ENCODE measurements around the gene ANKH. TPM values are rescaled to one million over a fixed set of nuclear protein-coding genes. Genes with fewer than 3 reads are reported as not detected.
A peak's percentile ranks its signal among the peaks of the same experiment; 100 is the strongest.
"Not testable (repeated sequence)": the region's sequence is repeated elsewhere in the genome, so short reads cannot be mapped to it uniquely, and the experiment has no call there.

Gene ANKH
- total RNA-seq, 1 donor from 2014 or later: 45.0 TPM

DNA sequence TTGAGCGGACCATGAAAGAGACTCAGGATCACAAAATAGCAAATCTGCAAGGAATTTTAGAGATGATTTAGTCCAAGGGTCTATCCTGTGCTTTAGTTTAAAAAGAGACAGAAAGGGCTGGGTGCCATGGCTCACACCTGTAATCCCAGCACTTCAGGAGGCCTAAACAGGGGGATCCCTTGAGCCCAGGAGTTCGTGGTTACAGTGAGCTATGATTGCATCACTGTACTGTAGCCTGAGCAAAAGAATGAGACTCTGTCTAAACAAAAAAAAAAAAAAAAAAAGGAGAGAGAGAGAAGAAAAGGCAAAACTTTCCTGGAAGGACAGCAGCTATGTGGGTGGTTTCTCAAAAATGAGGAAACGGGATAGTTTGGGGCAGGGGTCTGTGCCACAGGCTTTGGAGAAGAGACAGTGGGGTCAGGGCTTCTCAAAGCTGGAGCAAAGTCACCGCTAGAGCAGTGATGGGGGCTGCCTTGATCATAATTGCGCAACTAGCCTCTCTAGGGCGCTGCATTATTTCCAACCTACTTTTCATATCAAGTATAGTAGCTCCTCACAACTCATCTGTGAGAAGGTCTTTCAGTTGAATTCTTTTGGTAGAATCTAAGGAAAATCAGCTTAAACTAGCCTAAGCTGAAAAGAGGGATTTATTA lies 8.5 kb upstream of the ANKH start:
- Mint-ChIP-seq H3K4me3 (ENCODE audit: low read depth) (no peak overlapping the region), H3K36me3 (ENCODE audit: low read depth) (no peaks in the 10 kb centered on the region), H3K4me1 (ENCODE audit: low read depth) (no peaks in the 10 kb centered on the region), H3K27ac (no peak overlapping the region), H3K9me3 (no peaks in the 10 kb centered on the region), H3K27me3 (ENCODE audit: low read depth) (peaks cover 26% of the 10 kb centered on the region)
- DNase-seq (ENCODE audit: low spot score): no peak
- intact Hi-C loops (cut with micrococcal nuclease): loop anchor here (10.0 kb wide), 1 partner anchor 515 kb away; no protein-coding TSS in a partner anchor

DNA sequence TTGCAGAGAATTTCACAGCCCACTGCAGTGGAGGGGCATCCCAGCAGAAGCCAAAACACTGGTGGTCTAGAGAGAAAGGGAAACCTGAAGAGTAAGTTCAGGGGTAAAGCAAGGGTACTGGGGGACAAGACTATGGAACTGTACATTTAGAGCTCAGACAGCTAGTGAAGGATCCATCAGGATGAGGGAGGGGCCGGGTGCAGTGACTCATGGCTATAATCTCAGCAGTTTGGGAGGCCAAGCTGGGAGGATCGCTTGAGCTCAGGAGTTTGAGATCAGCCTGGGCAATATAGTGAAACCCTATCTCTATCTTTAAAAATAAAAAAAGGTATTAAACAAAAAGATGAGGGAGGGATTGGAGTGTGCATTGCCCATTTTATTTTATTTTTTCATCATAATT lies 7.8 kb upstream of the ANKH start:
- no peak for DNase-seq (ENCODE audit: low spot score)
- no peaks in the 10 kb centered on the region for H3K4me1 Mint-ChIP-seq (ENCODE audit: low read depth)
- no peaks in the 10 kb centered on the region for H3K9me3 Mint-ChIP-seq
- no peaks in the 10 kb centered on the region for H3K36me3 Mint-ChIP-seq (ENCODE audit: low read depth)
- intact Hi-C loops (cut with micrococcal nuclease): loop anchor here (10.0 kb wide), 1 partner anchor 515 kb away; no protein-coding TSS in a partner anchor
- no peak overlapping the region for H3K27ac Mint-ChIP-seq
- peaks cover 23% of the 10 kb centered on the region for H3K27me3 Mint-ChIP-seq (ENCODE audit: low read depth)
- no peak overlapping the region for H3K4me3 Mint-ChIP-seq (ENCODE audit: low read depth)

DNA sequence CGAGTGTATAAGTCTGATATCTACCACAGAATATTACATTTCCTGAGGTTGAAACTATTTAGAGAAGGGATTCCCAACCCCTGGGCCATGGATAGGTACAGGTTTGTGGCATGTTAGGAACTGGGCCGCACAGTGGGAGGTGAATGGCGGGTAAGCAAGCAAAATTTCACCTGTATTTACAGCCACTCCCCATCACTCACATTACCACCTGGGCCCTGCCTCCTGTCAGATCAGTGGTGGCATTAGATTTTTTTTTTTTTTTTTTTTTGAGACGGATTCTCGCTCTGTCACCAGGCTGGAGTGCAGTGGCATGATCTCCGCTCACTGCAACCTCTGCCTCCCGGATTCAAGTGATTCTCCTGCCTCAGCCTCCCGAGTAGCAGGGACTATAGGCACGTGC lies 6.6 kb upstream of the ANKH start:
- not testable (repeated sequence) for H3K4me3 Mint-ChIP-seq (ENCODE audit: low read depth); DNase-seq (ENCODE audit: low spot score); H3K27ac Mint-ChIP-seq; H3K9me3 Mint-ChIP-seq; H3K36me3 Mint-ChIP-seq (ENCODE audit: low read depth); H3K4me1 Mint-ChIP-seq (ENCODE audit: low read depth)
- peaks cover 22% of the 10 kb centered on the region for H3K27me3 Mint-ChIP-seq (ENCODE audit: low read depth)
- intact Hi-C loops (cut with micrococcal nuclease): loop anchor here (10.0 kb wide), 1 partner anchor 513 kb away; no protein-coding TSS in a partner anchor

DNA sequence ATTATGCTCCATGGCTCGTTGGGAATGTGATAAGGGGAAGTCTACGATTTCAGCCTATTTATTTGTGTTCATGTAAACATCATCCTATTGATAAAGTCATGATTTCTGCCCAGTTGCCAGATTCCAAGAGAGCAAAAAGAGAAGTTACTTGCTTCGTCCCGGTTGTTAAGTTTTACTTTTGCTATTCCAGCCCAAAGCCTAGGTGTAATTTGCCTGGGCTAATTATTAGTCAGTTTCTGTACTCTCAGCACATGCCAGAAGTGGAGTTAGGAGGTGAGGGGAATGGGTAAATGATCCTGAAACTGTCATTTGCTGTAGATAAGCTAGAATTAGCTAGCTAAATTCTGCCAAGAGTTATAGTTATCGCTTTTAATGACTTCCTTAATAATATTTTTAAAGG lies 4.5 kb upstream of the ANKH start:
- Mint-ChIP-seq H3K4me1 (ENCODE audit: low read depth) (peaks cover 2% of the 10 kb centered on the region), H3K4me3 (ENCODE audit: low read depth) (no peak overlapping the region), H3K27ac (no peak overlapping the region), H3K9me3 (no peaks in the 10 kb centered on the region), H3K36me3 (ENCODE audit: low read depth) (no peaks in the 10 kb centered on the region), H3K27me3 (ENCODE audit: low read depth) (peaks cover 22% of the 10 kb centered on the region)
- DNase-seq (ENCODE audit: low spot score): no peak
- intact Hi-C loops (cut with micrococcal nuclease): loop anchor here (10.0 kb wide), 1 partner anchor 511 kb away; no protein-coding TSS in a partner anchor

DNA sequence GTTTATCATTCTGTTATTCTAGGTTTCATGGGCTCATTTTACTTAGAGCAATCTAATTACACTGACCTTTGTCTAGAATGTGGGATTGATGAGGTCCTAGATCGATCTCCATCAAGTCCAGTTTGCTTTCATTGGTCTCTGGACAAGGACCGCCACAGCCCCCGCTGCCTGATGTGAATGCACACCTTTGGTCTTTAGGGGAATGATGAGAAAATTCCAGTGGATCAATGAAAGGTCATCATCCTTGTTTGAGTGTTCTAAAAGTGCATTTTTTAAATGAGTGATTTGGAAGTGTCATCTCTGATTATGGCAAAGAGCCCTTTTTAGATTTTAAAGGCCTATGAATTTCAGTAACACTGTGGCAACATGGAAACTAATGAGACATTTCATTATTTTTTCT lies 2.2 kb upstream of the ANKH start:
- H3K4me3 Mint-ChIP-seq (ENCODE audit: low read depth): no peak overlapping the region
- no peak overlapping the region for H3K27ac Mint-ChIP-seq
- peaks cover 22% of the 10 kb centered on the region for H3K4me1 Mint-ChIP-seq (ENCODE audit: low read depth)
- no peak for DNase-seq (ENCODE audit: low spot score)
- peaks cover 4% of the 10 kb centered on the region for H3K36me3 Mint-ChIP-seq (ENCODE audit: low read depth)
- H3K27me3 Mint-ChIP-seq (ENCODE audit: low read depth): peaks cover 19% of the 10 kb centered on the region
- no peaks in the 10 kb centered on the region for H3K9me3 Mint-ChIP-seq
- intact Hi-C loops (cut with micrococcal nuclease): loop anchor here (2.0 to 10.0 kb wide), 4 partner anchors 129 to 509 kb away; no protein-coding TSS in a partner anchor

DNA sequence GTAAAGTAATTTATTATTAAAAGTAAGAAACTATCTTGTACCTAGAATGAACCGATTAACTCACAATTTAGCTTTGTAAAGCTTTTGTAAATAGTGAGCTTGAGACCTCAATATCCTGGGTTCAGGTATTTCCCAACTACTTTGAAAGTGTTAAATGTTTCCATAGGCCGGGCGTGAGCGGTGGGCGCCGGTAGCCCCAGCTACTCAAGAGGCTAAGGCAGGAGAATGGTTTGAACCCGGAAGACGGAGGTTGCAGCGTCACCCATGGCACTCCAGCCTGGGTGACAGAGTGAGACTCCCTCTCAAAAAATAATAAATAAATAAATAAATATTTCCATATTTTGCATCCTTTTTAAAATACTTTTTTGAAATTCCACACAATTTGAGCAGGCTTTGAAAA lies 1.5 kb upstream of the ANKH start:
- Mint-ChIP-seq H3K36me3 (ENCODE audit: low read depth) (peaks cover 6% of the 10 kb centered on the region), H3K27ac (no peak overlapping the region), H3K27me3 (ENCODE audit: low read depth) (peaks cover 18% of the 10 kb centered on the region), H3K9me3 (no peaks in the 10 kb centered on the region), H3K4me3 (ENCODE audit: low read depth) (no peak overlapping the region), H3K4me1 (ENCODE audit: low read depth) (peaks cover 24% of the 10 kb centered on the region)
- intact Hi-C loops (cut with micrococcal nuclease): loop anchor here (2.0 to 10.0 kb wide), 4 partner anchors 130 to 508 kb away; no protein-coding TSS in a partner anchor
- DNase-seq (ENCODE audit: low spot score): no peak

DNA sequence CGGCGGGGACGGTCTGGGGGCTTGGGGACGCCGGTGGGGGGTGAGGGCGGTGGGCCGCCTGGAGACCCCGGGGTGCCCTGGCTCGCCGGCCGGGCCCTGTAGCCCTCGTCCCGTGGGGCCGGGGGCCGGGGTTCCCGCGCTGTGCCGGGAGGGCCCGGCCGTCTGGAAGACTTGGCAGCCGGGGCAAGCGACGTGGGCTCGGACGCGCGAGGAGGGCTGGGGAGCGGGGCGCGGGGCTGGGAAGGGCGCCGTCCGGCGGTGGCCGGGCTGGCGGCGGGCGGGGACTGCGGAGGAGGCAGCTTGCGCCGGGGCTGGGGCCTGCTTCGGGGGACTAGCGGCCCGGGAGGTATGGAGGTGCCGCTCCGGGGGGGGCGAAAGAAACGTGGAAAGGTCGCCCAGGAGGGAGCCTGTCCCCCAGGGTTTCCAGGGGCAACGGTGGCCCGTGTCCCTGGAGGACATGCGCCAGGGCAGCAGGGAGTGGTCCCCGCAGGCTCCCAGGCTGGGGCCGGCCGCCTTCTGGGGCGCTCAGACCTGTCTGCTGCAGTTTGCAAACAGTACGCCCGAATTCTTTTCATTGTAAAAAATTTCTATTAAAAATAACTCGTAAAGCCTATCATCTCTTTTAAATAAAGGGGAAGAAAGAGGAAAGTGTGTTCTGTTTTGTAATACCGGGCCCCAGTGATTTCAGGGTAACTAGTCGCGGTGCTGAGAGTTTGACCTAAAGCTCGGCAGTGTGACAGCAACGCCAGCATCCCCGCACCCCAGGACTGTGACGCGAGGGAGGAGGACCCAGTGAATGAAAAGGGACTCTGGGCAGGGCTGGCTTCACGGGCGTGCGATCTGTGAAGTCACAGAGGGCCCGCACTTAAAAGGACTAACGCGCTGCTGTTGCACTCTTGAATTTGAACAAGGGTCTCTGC lies 752 bp upstream of the ANKH start:
- Mint-ChIP-seq H3K27me3 (ENCODE audit: low read depth) (peaks cover 15% of the 10 kb centered on the region), H3K9me3 (no peaks in the 10 kb centered on the region)

DNA sequence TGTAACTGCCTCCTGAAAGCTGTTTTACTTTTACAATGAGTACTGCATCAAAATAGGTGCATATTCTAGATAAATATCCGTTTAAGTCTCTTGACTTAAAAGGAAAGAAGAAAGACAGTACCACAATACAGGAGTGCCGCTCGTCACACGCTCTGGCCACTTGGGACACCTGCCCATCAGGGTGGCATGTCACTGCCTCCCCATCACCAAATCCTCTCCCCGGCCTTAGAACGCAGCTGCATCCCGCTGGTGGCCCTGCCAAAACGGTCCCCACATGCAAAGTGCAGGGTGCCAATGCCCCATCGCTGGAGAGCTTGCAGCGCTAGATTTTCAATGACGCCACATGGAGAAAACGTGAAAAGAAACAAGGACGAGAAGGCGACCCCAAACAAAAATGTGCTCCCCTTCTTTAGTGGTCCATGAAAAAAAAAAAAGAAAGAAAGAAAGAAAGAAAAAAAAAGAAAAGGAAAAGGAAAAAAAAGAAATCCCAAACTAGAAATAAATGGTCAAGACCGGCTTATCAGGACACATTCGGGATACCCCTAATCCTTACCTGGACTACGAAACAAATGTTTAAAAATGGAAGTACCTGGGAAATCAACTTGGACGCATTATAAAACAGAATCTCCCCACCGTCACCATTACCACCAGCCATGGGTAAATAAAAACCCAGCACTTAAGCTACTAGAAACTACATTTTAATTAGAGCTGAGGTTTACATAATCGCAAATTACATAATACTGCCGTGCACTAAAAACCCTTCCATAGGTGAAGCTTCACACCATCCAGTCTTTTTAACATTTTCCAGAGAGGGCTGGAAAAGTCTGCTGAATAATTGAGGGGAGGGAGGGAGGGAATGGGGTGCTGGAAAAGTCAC lies 1.0 kb downstream of the ANKH start:
- peaks cover 29% of the 10 kb centered on the region for H3K4me1 Mint-ChIP-seq (ENCODE audit: low read depth)
- H3K9me3 Mint-ChIP-seq: no peaks in the 10 kb centered on the region
- intact Hi-C loops (cut with micrococcal nuclease): loop anchor here (2.0 to 10.0 kb wide), 9 partner anchors 54 to 506 kb away; partner anchors contain the start of gene OTULIN
- peaks cover under 1% of the 10 kb centered on the region for H3K27me3 Mint-ChIP-seq (ENCODE audit: low read depth)
- H3K4me3 Mint-ChIP-seq (ENCODE audit: low read depth): peak overlapping the region; percentile 98
- peaks cover 6% of the 10 kb centered on the region for H3K36me3 Mint-ChIP-seq (ENCODE audit: low read depth)
- H3K27ac Mint-ChIP-seq: peak overlapping the region; percentile 87
- peak; percentile 40 for DNase-seq (ENCODE audit: low spot score)

More for the DNA sequence above, 752 bp upstream of the ANKH start:
- H3K36me3 Mint-ChIP-seq (ENCODE audit: low read depth): peaks cover 6% of the 10 kb centered on the region
- intact Hi-C loops (cut with micrococcal nuclease): loop anchor here (2.0 to 10.0 kb wide), 4 partner anchors 130 to 508 kb away; no protein-coding TSS in a partner anchor
- peak; percentile 48 for DNase-seq (ENCODE audit: low spot score)
- peak overlapping the region; percentile 88 for H3K4me3 Mint-ChIP-seq (ENCODE audit: low read depth)
- peaks cover 29% of the 10 kb centered on the region for H3K4me1 Mint-ChIP-seq (ENCODE audit: low read depth)
- H3K27ac Mint-ChIP-seq: peak overlapping the region; percentile 89

DNA sequence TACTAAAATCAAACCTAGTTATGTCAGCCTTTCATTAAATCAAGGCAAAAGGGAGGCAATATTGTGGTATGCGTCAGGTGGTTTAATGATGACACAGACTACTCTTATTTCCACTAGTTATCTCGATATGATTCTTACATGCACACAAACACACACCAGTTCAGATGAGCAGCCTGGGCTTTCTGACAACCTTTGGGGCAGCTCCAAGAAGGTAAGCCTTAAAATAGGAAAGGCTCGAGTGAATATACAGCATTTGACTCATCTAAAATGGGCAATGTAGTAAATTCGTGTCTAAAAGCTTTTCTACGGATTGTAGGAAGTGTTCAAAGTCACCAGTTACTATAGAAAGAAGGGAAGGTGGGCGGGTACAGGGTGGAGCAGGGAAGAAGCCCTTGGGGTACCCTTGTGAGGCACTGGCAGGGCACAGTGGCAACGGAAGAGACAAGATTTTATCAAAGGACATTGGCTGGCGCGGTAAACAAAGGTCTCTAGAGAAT lies 1.9 kb downstream of the ANKH start:
- Mint-ChIP-seq H3K27ac (peak overlapping the region; percentile 87), H3K27me3 (ENCODE audit: low read depth) (no peaks in the 10 kb centered on the region), H3K4me1 (ENCODE audit: low read depth) (peaks cover 29% of the 10 kb centered on the region), H3K9me3 (no peaks in the 10 kb centered on the region), H3K36me3 (ENCODE audit: low read depth) (peaks cover 6% of the 10 kb centered on the region), H3K4me3 (ENCODE audit: low read depth) (peak overlapping the region; percentile 98)
- intact Hi-C loops (cut with micrococcal nuclease): loop anchor here (1.0 to 10.0 kb wide), 10 partner anchors 53 to 505 kb away; partner anchors contain the start of gene OTULIN
- no peak for DNase-seq (ENCODE audit: low spot score)

DNA sequence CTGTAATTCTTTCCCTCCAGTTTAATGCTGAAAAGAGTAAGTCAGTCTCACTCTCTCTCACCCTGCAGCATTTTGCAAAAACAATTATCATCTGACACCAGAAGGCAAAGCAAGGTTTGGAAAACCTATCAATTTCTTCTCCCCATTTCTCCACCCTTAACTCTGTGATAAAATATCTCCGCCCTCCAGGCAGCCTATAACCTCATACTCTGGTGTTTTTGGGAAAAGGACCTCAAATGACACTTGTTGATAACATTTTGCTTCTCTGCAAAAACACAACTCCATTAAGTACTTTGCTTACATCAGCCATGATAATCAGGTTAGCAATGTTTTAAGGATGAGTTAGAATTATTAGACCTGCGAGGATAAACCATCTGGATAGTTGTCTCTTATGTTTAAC lies 2.3 kb downstream of the ANKH start:
- intact Hi-C loops (cut with micrococcal nuclease): loop anchor here (1.0 kb wide), 1 partner anchor 60 kb away; no protein-coding TSS in a partner anchor

DNA sequence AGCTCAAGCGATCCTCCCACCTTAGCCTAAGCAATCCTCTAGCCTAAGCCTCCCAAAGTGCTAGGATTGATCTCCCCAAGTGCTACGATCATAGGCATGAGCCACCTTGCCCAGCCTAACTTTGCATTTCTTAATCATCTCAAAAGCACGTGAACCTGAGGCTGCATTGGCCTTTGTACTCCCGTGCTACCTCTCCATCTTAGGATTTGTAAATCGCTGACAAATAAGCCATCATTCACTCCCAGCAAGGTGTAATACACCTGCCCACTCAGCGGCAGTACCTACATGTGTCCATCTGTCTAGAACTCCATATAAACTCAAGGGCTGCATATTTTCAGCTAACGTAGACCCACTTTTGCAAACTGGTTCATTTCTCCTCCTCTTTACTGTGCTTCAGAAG lies 2.8 kb downstream of the ANKH start:
- H3K27me3 Mint-ChIP-seq (ENCODE audit: low read depth): no peaks in the 10 kb centered on the region
- DNase-seq (ENCODE audit: low spot score): no peak
- no peak overlapping the region for H3K27ac Mint-ChIP-seq
- no peaks in the 10 kb centered on the region for H3K9me3 Mint-ChIP-seq
- H3K4me1 Mint-ChIP-seq (ENCODE audit: low read depth): peaks cover 28% of the 10 kb centered on the region
- H3K36me3 Mint-ChIP-seq (ENCODE audit: low read depth): peaks cover 6% of the 10 kb centered on the region
- H3K4me3 Mint-ChIP-seq (ENCODE audit: low read depth): no peak overlapping the region
- intact Hi-C loops (cut with micrococcal nuclease): loop anchor here (1.0 kb wide), 1 partner anchor 59 kb away; no protein-coding TSS in a partner anchor

More for the DNA sequence above, 2.3 kb downstream of the ANKH start:
- Mint-ChIP-seq H3K4me1 (ENCODE audit: low read depth) (peaks cover 29% of the 10 kb centered on the region), H3K9me3 (no peaks in the 10 kb centered on the region), H3K27ac (no peak overlapping the region), H3K36me3 (ENCODE audit: low read depth) (peaks cover 6% of the 10 kb centered on the region), H3K4me3 (ENCODE audit: low read depth) (no peak overlapping the region), H3K27me3 (ENCODE audit: low read depth) (no peaks in the 10 kb centered on the region)
- DNase-seq (ENCODE audit: low spot score): no peak
